Measurements from ENCODE around the gene EPB42. TPM values are rescaled to one million over a fixed set of nuclear protein-coding genes. Genes with fewer than 3 reads are reported as not detected.
A peak's percentile ranks its signal among the peaks of the same experiment; 100 is the strongest.
"Not testable (repeated sequence)": the region's sequence is repeated elsewhere in the genome, so short reads cannot be mapped to it uniquely, and the experiment has no call there.

Gene EPB42
- total RNA-seq, 2 donors from 2014 or later: not detected

DNA sequence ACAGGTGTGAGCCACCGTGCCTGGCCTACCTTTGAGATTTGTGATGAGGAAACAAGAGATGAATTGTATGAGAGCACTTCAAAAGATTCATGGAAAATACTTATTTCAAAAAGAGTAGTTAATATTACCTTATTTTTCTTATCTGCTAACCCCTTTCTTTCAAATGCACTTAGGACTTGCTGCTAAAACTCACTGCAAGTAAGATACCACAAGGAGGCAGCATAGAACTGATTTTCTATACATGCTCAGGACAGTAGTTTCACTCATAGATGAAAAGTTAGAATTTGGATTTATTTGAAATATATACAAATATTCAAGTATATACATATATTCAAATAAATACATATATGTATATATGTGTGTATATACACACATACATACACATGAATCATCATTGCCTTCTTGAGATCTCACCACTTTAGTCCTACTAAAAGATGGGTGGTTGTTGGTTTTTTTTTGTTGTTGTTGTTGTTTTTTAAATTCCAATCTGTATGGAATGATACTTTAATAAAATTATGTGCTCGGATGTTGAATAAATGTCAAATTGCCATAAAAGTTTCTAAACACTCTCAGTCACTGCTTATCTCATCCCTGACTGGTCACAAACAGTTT, 33.2 kb downstream of the EPB42 start:
- Histone ChIP-seq H3K9ac (ENCODE audit: low read depth in 2 of 2, low read length in 2 of 2) (no peak overlapping the region), H3K36me3 (peaks cover 5% of the 10 kb centered on the region), H3K27me3 (no peaks in the 10 kb centered on the region), H3K9me3 (no peaks in the 10 kb centered on the region), H3K4me1 (no peaks in the 10 kb centered on the region), H3K4me3 (no peak overlapping the region), H3K27ac (no peak overlapping the region)
- no peak for DNase-seq
- intact Hi-C loops (cut with DNase I): loop anchor here (10.0 kb wide), 1 partner anchor 83 kb away; the partner anchor contains the start of gene UBR1
- TF ChIP-seq, protein P1, sequence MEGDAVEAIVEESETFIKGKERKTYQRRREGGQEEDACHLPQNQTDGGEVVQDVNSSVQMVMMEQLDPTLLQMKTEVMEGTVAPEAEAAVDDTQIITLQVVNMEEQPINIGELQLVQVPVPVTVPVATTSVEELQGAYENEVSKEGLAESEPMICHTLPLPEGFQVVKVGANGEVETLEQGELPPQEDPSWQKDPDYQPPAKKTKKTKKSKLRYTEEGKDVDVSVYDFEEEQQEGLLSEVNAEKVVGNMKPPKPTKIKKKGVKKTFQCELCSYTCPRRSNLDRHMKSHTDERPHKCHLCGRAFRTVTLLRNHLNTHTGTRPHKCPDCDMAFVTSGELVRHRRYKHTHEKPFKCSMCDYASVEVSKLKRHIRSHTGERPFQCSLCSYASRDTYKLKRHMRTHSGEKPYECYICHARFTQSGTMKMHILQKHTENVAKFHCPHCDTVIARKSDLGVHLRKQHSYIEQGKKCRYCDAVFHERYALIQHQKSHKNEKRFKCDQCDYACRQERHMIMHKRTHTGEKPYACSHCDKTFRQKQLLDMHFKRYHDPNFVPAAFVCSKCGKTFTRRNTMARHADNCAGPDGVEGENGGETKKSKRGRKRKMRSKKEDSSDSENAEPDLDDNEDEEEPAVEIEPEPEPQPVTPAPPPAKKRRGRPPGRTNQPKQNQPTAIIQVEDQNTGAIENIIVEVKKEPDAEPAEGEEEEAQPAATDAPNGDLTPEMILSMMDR (IDR thresholded peaks at IDR 0.05): peak; percentile 38

DNA sequence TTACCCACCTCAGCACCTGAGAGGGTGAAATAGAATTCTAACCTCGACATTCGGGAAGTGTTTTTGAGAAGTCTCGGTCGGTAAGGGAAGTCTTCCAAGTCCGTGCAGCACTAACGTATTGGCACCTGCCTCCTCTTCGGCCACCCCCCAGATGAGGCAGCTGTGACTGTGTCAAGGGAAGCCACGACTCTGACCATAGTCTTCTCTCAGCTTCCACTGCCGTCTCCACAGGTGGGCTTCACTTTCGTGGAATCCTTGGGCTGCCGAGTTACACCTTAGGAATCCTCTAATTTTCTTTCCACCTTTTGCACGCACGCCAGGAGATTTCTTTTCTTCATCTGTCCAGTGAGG, 34.8 kb downstream of the EPB42 start:
- TF ChIP-seq, protein P1 (IDR thresholded peaks at IDR 0.05): no peak
- Histone ChIP-seq H3K27ac (peak overlapping the region; percentile 84), H3K9ac (ENCODE audit: low read depth in 2 of 2, low read length in 2 of 2) (peak overlapping the region; percentile 81 to 90), H3K4me1 (no peaks in the 10 kb centered on the region), H3K27me3 (no peaks in the 10 kb centered on the region), H3K36me3 (peaks cover 5% of the 10 kb centered on the region), H3K9me3 (no peaks in the 10 kb centered on the region), H3K4me3 (peak overlapping the region; percentile 59)
- peak; percentile 49 for DNase-seq
- intact Hi-C loops (cut with DNase I): loop anchor here (10.0 kb wide), 1 partner anchor 81 kb away; the partner anchor contains the start of gene UBR1

DNA sequence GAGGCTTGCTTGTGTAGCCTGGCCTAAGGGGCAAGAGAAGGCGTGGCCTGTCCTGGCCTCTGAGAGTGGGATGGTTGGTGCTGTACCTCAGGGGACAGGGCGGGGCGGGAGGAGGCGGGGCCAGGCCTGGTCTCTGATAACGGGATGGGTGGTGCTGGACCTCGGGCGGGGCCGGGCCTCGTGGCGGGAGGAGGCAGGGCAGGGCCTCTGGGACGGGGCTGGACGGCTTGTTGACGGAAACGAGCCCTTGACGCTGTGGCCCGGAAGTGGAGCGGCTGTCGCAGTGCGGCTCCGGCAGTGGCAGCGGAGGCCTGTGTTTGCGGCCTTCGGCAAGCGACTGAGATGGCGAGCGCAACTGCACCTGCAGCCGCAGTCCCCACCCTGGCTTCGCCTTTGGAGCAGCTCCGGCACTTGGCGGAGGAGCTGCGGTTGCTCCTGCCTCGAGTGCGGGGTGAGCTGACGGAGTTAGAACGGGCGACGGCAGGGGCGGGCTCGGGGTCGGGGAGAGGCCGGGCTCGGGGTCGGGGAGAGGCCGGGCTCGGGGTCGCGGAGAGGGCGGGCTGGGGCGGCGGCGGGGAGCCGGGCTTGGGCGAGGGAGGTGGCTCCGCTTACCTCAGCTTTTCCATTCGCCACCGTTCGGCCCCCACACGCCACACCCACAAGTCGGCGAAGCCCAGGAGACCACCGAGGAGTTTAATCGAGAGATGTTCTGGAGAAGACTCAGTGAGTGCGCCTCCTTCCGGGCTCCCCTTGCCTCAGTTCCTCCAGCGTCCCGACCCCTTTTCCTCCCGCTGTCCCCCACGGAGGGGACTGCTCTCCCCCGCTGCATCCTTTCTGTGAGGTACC, 35.4 kb downstream of the EPB42 start, which contains the start of gene CCNDBP1:
CCNDBP1 (plus strand) TSS at position 247 of the 846 bp plus-strand sequence; CDS start at position 343, 96 bp downstream.
- no peaks in the 10 kb centered on the region for H3K27me3 ChIP-seq
- H3K9ac ChIP-seq (ENCODE audit: low read depth in 2 of 2, low read length in 2 of 2): peak within 1 kb of the TSS; percentile 81 to 90
- TF ChIP-seq, protein P1 (IDR thresholded peaks at IDR 0.05): no peak
- intact Hi-C loops (cut with DNase I): loop anchor here (10.0 kb wide), 1 partner anchor 81 kb away; the partner anchor contains the start of gene UBR1
- no peaks in the 10 kb centered on the region for H3K9me3 ChIP-seq
- DNase-seq: peak; percentile 99
- peak within 1 kb of the TSS; percentile 84 for H3K27ac ChIP-seq
- peak within 1 kb of the TSS; percentile 59 for H3K4me3 ChIP-seq
- no peaks in the 10 kb centered on the region for H3K4me1 ChIP-seq
- H3K36me3 ChIP-seq: peaks cover 5% of the 10 kb centered on the region

DNA sequence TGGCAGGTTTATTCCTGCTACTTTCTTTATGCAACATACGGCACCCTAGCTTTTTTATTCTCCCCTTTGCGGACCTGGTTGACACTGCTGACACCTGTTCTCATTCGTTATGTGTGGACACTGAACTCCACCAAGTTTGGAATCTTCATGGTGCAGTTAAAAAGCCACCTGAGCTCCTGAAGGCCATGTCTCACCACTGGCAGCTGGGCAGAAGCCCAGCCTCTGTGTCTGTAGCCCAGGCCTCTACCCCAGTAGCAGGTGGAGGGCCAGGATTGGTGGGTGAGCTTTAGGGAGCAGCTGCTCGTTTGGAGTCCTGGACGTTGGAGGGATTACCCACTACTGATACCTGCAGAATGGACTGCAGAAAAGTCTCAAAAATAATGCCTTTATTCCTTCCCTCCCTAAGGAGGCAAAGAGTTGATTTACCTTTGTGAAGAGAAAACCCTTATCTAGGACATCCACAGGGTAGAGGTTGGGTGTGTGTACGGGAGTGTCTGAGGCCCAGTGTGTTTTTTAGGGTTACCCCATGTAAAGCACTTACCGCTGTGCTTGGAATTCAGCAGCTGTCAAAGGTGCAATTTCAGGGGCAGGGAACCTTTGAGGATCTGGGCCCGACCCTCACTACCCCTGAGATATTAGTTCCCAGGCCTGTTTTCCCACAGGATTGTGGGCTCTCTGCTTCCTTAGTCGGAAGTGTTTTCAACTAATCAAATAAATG, 36.3 kb downstream of the EPB42 start:
- no peaks in the 10 kb centered on the region for H3K4me1 ChIP-seq
- H3K36me3 ChIP-seq: no peaks in the 10 kb centered on the region
- TF ChIP-seq, protein P1 (IDR thresholded peaks at IDR 0.05): no peak
- intact Hi-C loops (cut with DNase I): loop anchor here (10.0 kb wide), 1 partner anchor 80 kb away; the partner anchor contains the start of gene UBR1
- H3K27me3 ChIP-seq: no peaks in the 10 kb centered on the region
- DNase-seq: no peak
- H3K4me3 ChIP-seq: no peak overlapping the region
- no peaks in the 10 kb centered on the region for H3K9me3 ChIP-seq
- peak overlapping the region; percentile 84 for H3K27ac ChIP-seq
- no peak overlapping the region for H3K9ac ChIP-seq (ENCODE audit: low read depth in 2 of 2, low read length in 2 of 2)

DNA sequence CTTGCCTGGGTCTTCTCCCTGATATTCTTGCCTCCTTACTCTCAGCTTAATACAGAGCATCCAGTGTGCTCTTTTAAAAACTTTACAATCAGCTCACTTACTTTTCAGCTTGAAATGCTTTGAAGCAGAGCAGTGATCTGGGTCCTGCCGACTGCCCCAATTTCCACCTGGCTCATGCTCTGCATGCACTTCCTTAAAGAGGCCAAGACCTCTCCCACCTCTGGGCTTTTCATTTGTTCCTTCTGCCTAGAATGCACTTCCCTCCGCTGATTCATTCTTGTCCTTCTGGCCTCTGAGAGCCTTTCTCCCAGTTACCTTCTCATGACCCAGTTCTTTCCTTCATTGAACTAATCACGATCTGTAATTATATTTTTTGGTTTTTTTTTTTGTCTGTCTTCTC, 37.5 kb downstream of the EPB42 start:
- Histone ChIP-seq H3K4me3 (no peak overlapping the region), H3K9me3 (no peaks in the 10 kb centered on the region), H3K36me3 (no peaks in the 10 kb centered on the region), H3K27ac (no peak overlapping the region), H3K9ac (ENCODE audit: low read depth in 2 of 2, low read length in 2 of 2) (no peak overlapping the region), H3K27me3 (no peaks in the 10 kb centered on the region), H3K4me1 (no peaks in the 10 kb centered on the region)
- no peak for DNase-seq
- intact Hi-C loops (cut with DNase I): loop anchor here (10.0 kb wide), 1 partner anchor 78 kb away; the partner anchor contains the start of gene UBR1
- TF ChIP-seq, protein P1 (IDR thresholded peaks at IDR 0.05): no peak

DNA sequence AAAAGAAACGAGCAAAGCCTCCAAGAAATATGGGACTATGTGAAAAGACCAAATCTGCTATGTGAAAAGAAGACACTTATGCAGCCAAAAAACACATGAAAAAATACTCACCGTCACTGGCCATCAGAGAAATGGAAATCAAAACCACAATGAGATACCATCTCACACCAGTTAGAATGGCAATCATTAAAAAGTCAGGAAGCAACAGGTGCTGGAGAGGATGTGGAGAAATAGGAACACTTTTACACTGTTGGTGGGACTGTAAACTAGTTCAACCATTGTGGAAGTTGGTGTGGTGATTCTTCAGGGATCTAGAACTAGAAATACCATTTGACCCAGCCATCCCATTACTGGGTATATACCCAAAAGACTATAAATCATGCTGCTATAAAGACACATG, 43.7 kb downstream of the EPB42 start:
- H3K4me3 ChIP-seq; H3K27ac ChIP-seq; DNase-seq; intact Hi-C loops (cut with DNase I); H3K36me3 ChIP-seq; H3K4me1 ChIP-seq; H3K27me3 ChIP-seq; H3K9me3 ChIP-seq; H3K9ac ChIP-seq (ENCODE audit: low read depth in 2 of 2, low read length in 2 of 2): not testable (repeated sequence)

DNA sequence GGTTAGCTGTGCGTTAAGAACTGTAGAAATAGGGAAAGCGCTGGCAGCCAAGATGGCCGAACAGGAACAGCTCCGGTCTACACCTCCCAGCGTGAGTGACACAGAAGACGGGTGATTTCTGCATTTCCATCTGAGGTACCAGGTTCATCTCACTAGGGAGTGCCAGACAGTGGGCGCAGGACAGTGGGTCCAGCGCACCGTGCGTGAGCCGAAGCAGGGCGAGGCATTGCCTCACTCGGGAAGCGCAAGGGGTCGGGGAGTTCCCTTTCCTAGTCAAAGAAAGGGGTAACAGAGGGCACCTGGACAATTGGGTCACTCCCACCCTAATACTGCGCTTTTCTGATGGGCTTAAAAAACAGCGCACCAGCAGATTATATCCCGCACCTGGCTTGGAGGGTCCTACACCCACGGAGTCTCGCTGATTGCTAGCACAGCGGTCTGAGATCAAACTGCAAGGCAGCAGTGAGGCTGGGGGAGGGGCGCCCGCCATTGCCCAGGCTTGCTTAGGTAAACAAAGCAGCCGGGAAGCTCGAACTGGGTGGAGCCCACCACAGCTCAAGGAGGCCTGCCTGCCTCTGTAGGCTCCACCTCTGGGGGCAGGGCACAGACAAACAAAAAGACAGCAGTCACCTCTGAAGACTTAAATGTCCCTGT, 45.0 kb downstream of the EPB42 start:
- H3K4me3 ChIP-seq; intact Hi-C loops (cut with DNase I); DNase-seq; H3K9me3 ChIP-seq; H3K9ac ChIP-seq (ENCODE audit: low read depth in 2 of 2, low read length in 2 of 2); H3K36me3 ChIP-seq; H3K4me1 ChIP-seq; H3K27me3 ChIP-seq; H3K27ac ChIP-seq: not testable (repeated sequence)

All from colonic mucosa (tissue), 4 donors.